HCT116 (cell line): Measurements from ENCODE around the gene PIN1. TPM values are rescaled to one million over a fixed set of nuclear protein-coding genes. Genes with fewer than 3 reads are reported as not detected.

ENCODE experiments used
- ATAC-seq: fragments of 200-7000 bp; cut with Tn5 transposase; 2 replicates; pipeline ENCODE4 v1.9.1; 2020; ENCODE audit warnings: mild to moderate bottlenecking, moderate library complexity
- BruUV-seq: library from RNA; stranded (reverse); fragments of 400-500 nt; replicated peaks from 2 replicates; lab custom pipeline; 2021; lab: Mats Ljungman, UMichigan
- CTCF ChIA-PET: fragments of 300-600 bp; sonication (Branson Sonifier 250); formaldehyde crosslinking; loops from one replicate; lab custom pipeline; 2021; ENCODE audit warnings: antibody characterized with exemption; lab: Charles Lee
- POLR2A ChIA-PET: fragments of 300-600, 350-600 bp; sonication (Branson Sonifier 250); formaldehyde crosslinking; loops from one replicate; lab custom pipeline; 2021; ENCODE audit warnings: antibody characterized with exemption; lab: Charles Lee
- RAD21 ChIA-PET, 2 experiments: fragments of 300-600 bp; sonication (Branson Sonifier 250); formaldehyde crosslinking; loops; one replicate each; lab custom pipeline; 2023; ENCODE audit warnings: low total read pairs in 2 of 2; ENCODE audit not compliant: uncharacterized antibody in 2 of 2, unreplicated experiment in 2 of 2, low non-redundant PET in 1 of 2; lab: Charles Lee
- DNase-seq: peaks from one replicate; pipeline ENCODE4 v3.0.0-alpha.2; 2010; ENCODE audit warnings: low read depth, low spot score
- H2AFZ ChIP-seq: fragments of 200-600 bp; shearing (Covaris generic), sonication (generic); 2 replicates; pipeline ENCODE4 v1.6.1; 2017; ENCODE audit warnings: low read depth, mixed run types, mixed read lengths, antibody characterized with exemption, low read length; ENCODE audit not compliant: poor library complexity, severe bottlenecking
- H3K27ac ChIP-seq: 2 replicates; pipeline ENCODE4 v1.5.1; 2012; ENCODE audit warnings: low read depth, low read length
- H3K27me3 ChIP-seq: fragments of 200-600 bp; sonication (generic); 2 replicates; pipeline ENCODE4 v1.6.1; 2016; ENCODE audit warnings: mixed run types, low read length, mixed read lengths; ENCODE audit not compliant: insufficient read depth
- H3K36me3 ChIP-seq, 2 experiments: fragments of 200-500 bp in 1 of 2; fragments of 200-600 bp in 1 of 2; sonication (Bioruptor generic) in 1 of 2; sonication (generic) in 1 of 2; 2 replicates each; pipeline versions ENCODE4 v1.5.1 to v1.6.1; 2014 to 2016; ENCODE audit warnings: low read length in 2 of 2, inconsistent platforms in 1 of 2, mixed read lengths in 1 of 2, mixed run types in 1 of 2; ENCODE audit not compliant: insufficient read depth in 2 of 2, control insufficient read depth in 1 of 2
- H3K4me1 ChIP-seq, 2 experiments: fragments of 200-600 bp in 1 of 2; sonication (generic) in 1 of 2; 2 replicates each; pipeline versions ENCODE4 v1.5.1 to v1.6.1; 2012 to 2017; ENCODE audit warnings: low read length in 2 of 2, inconsistent platforms in 1 of 2, mild to moderate bottlenecking in 1 of 2, mixed read lengths in 1 of 2, mixed run types in 1 of 2, moderate library complexity in 1 of 2; ENCODE audit not compliant: insufficient read depth in 2 of 2, control insufficient read depth in 1 of 2
- H3K4me2 ChIP-seq: fragments of 200-600 bp; sonication (generic); 2 replicates; pipeline ENCODE4 v1.6.1; 2017; ENCODE audit warnings: mixed run types, low read length, mixed read lengths
- H3K4me3 ChIP-seq, 2 experiments: fragments of 200-600 bp in 1 of 2; sonication (generic) in 1 of 2; replicated peaks in 1 of 2; 2 replicates each; pipeline ENCODE4 v1.5.1; 2011 to 2016; ENCODE audit warnings: low read length in 2 of 2, control low read depth in 1 of 2, low read depth in 1 of 2, mild to moderate bottlenecking in 1 of 2, mixed read lengths in 1 of 2, mixed run types in 1 of 2
- H3K79me2 ChIP-seq: fragments of 200-600 bp; sonication (generic); 2 replicates; pipeline ENCODE4 v1.6.1; 2017; ENCODE audit warnings: mild to moderate bottlenecking, mixed run types, low read length, moderate library complexity, mixed read lengths; ENCODE audit not compliant: insufficient read depth
- H3K9ac ChIP-seq: fragments of 200-600 bp; sonication (generic); 2 replicates; pipeline ENCODE4 v1.6.1; 2016; ENCODE audit warnings: low read length, mixed read lengths
- H3K9me2 ChIP-seq: fragments of 200-600 bp; sonication (generic), shearing (Covaris generic); 2 replicates; pipeline ENCODE4 v1.6.1; 2017; ENCODE audit warnings: mixed run types, mild to moderate bottlenecking, moderate library complexity; ENCODE audit not compliant: insufficient read depth
- H3K9me3 ChIP-seq, 2 experiments: fragments of 200-500 bp in 1 of 2; fragments of 200-600 bp in 1 of 2; sonication (Bioruptor generic) in 1 of 2; sonication (generic) in 1 of 2; 2 replicates each; pipeline ENCODE4 v1.6.1; 2014 to 2017; ENCODE audit warnings: low read length in 2 of 2, mixed read lengths in 2 of 2, inconsistent platforms in 1 of 2, low read depth in 1 of 2, mild to moderate bottlenecking in 1 of 2, mixed run types in 1 of 2, moderate library complexity in 1 of 2; ENCODE audit not compliant: control insufficient read depth in 1 of 2, insufficient read depth in 1 of 2
- H4K20me1 ChIP-seq: fragments of 200-600 bp; sonication (generic), shearing (Covaris generic); 2 replicates; pipeline ENCODE4 v1.6.1; 2017; ENCODE audit warnings: mixed run types, mild to moderate bottlenecking, moderate library complexity; ENCODE audit not compliant: insufficient read depth
- CBX3 ChIP-seq: IDR thresholded peaks from 2 replicates; pipeline ENCODE4 v1.6.1; 2012; ENCODE audit warnings: low read depth
- CEBPB ChIP-seq: IDR thresholded peaks from 2 replicates; pipeline ENCODE4 v1.6.1; 2012; ENCODE audit warnings: low read depth
- EGR1 ChIP-seq: IDR thresholded peaks from 2 replicates; pipeline ENCODE4 v1.6.1; 2012; ENCODE audit warnings: low read depth
- ELF1 ChIP-seq: IDR thresholded peaks from 2 replicates; pipeline ENCODE4 v1.6.1; 2012; ENCODE audit warnings: low read depth, borderline replicate concordance
- EZH2 ChIP-seq: fragments of 200-600 bp; sonication (generic); IDR thresholded peaks from 2 replicates; pipeline ENCODE4 v1.6.1; 2017; ENCODE audit warnings: antibody characterized with exemption, mixed run types
- EZH2phosphoT487 ChIP-seq: fragments of 200-600 bp; IDR thresholded peaks from 2 replicates; pipeline ENCODE4 v1.6.1; 2018; ENCODE audit warnings: antibody characterized with exemption, borderline replicate concordance
- FOSL1 ChIP-seq: IDR thresholded peaks from 2 replicates; pipeline ENCODE4 v1.6.1; 2012; ENCODE audit warnings: low read depth
- JUND ChIP-seq: IDR thresholded peaks from 2 replicates; pipeline ENCODE4 v1.6.1; 2012
- POLR2AphosphoS5 ChIP-seq: IDR thresholded peaks from 2 replicates; pipeline ENCODE4 v1.6.1; 2011; ENCODE audit warnings: mild to moderate bottlenecking, low read depth, low read length, moderate library complexity
- RAD21 ChIP-seq: IDR thresholded peaks from 2 replicates; pipeline ENCODE4 v1.6.1; 2012; ENCODE audit warnings: low read depth, mild to moderate bottlenecking
- SIN3A ChIP-seq: IDR thresholded peaks from 2 replicates; pipeline ENCODE4 v1.6.1; 2012; ENCODE audit warnings: low read depth
- SP1 ChIP-seq: IDR thresholded peaks from 2 replicates; pipeline ENCODE4 v1.6.1; 2012; ENCODE audit warnings: low read depth
- SRF ChIP-seq: IDR thresholded peaks from 2 replicates; pipeline ENCODE4 v1.6.1; 2012; ENCODE audit warnings: low read depth
- TCF7L2 ChIP-seq: IDR thresholded peaks from 2 replicates; pipeline ENCODE4 v1.7.0; 2011; ENCODE audit warnings: borderline replicate concordance, inconsistent platforms; ENCODE audit not compliant: insufficient read depth, insufficient read length; ENCODE audit errors: extremely low read depth
- YY1 ChIP-seq: IDR thresholded peaks from 2 replicates; pipeline ENCODE4 v1.6.1; 2011; ENCODE audit warnings: low read length, low read depth, moderate library complexity, mild to moderate bottlenecking; ENCODE audit not compliant: insufficient replicate concordance; ENCODE audit errors: extremely low read depth
- ZFX ChIP-seq: fragments of 450-650 bp; IDR thresholded peaks from 2 replicates; pipeline ENCODE4 v1.6.1; 2017
- ZNF274 ChIP-seq: fragments of 200-500 bp; sonication (Bioruptor generic); IDR thresholded peaks from 2 replicates; pipeline ENCODE4 v1.6.1; 2014; ENCODE audit warnings: mild to moderate bottlenecking, low read depth, low read length, inconsistent platforms
- intact Hi-C: fragments of 100-400 bp; cut with micrococcal nuclease; formaldehyde crosslinking; loops from 2 replicates; pipeline ENCODE4 v1.10.0; 2022
- total RNA-seq: library from RNA; stranded (reverse); gene quantifications from one replicate; pipeline ENCODE4 v1.2.1, GENCODE V29; 2021; ENCODE audit not compliant: unreplicated experiment
- TF ChIP-seq, protein P1 (sequence below): IDR thresholded peaks from 2 replicates; pipeline ENCODE4 v1.6.1; 2012
- TF ChIP-seq, protein P2 (sequence below), 3 experiments: fragments of 200-600 bp in 1 of 3; sonication (generic) in 1 of 3; IDR thresholded peaks in 2 of 3; conservative IDR thresholded peaks in 1 of 3; 2 replicates each; pipeline ENCODE4 v1.5.1; 2012 to 2017; ENCODE audit warnings: low read depth in 2 of 3, low read length in 2 of 3, antibody characterized with exemption in 1 of 3, borderline replicate concordance in 1 of 3, control low read depth in 1 of 3, mild to moderate bottlenecking in 1 of 3, mixed read lengths in 1 of 3, mixed run types in 1 of 3, moderate library complexity in 1 of 3; ENCODE audit not compliant: insufficient read depth in 1 of 3
- TF ChIP-seq, protein P3 (sequence below): IDR thresholded peaks from 2 replicates; pipeline ENCODE4 v1.6.1; 2012
- TF ChIP-seq, protein P4 (sequence below): IDR thresholded peaks from 2 replicates; pipeline ENCODE4 v1.6.1; 2011; ENCODE audit warnings: mild to moderate bottlenecking, low read length, moderate library complexity; ENCODE audit not compliant: insufficient replicate concordance; ENCODE audit errors: extremely low read depth

The PIN1 gene
- total RNA-seq, 1 experiment from 2014 or later: 78.9 TPM

DNA sequence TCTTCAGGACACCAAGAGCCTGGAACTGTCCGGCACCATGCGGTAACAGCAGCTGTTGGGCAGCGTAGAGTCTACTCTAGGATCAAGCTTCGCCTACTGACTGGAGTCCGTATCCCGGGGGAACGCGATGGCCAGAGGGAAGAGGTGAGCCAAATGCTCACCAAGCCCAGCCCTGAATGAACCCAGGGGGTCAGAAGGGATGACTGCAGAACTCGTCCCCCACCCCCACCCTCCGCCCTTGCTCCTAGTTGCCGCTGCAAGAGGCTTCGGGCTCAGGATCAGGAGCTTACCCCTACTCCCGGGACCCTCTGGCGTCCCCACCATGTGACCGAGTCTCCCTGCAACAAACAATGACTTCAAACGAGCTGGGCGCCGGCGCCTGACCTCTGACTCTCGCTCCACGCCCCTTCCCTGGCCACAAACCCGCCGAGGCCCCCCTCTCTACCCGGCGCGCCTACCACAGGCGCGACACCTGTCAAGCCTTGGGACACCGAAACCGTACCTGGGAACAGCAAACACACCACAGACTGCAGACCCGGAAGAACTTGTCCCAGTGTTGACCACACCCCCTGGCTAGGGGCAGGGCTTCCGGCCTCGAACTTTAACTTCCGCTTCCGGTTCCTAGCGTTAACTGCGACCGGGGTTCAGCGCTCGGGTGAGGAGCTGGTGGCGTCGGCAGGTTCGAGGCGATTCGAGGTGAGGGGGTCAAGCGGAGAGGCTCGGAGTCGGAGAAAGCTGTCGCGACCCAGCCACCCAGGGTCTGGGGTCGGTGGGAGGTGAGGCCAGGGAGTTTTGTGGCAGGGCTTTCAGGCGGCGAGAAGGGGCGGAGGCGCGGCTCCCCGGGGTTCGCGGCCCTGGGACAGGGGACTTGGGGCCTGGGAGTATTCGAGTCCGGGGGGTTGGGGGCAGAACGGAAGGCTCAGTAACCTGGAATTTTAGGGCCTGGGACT lies 7.6 kb upstream of the PIN1 start, which contains the start of gene UBL5:
UBL5 (plus strand) TSS at position 630 of the 950 bp plus-strand sequence. CDS start 420 bp downstream, outside the sequence.
- peak within 1 kb of the TSS; percentile 99 to 100 for H3K4me3 ChIP-seq
- H3K79me2 ChIP-seq: peaks cover 59% of the 10 kb centered on the region
- BruUV-seq: TSS peak; percentile 85
- peak within 1 kb of the TSS; percentile 84 for H3K9ac ChIP-seq
- H3K4me1 ChIP-seq: peaks cover 5 to 10% of the 10 kb centered on the region in 2 experiments; a peak in 2 of 4 replicates
- ATAC-seq: peak; percentile 94
- H2AFZ ChIP-seq: no peak within 1 kb of the TSS
- intact Hi-C loops: no loop called here
- peak; percentile 84 for DNase-seq
- H3K9me2 ChIP-seq: no peaks in the 10 kb centered on the region
- H3K36me3 ChIP-seq: peaks cover 8 to 9% of the 10 kb centered on the region in 2 experiments; a peak in 3 of 4 replicates
- ChIA-PET RAD21 (no interaction called here), POLR2A (interaction anchor here (1.0 to 1.6 kb wide), 2 partner anchors 9 kb away, joined by 3 to 11 read pairs; partner anchors contain the start of gene FBXL12), CTCF (interaction anchor here (1.0 kb wide), 1 partner anchor 9 kb away, joined by 4 read pairs; the partner anchor contains the start of gene FBXL12)
- peak within 1 kb of the TSS; percentile 89 for H3K4me2 ChIP-seq
- peak within 1 kb of the TSS; percentile 64 for H3K27ac ChIP-seq
- H3K27me3 ChIP-seq: no peaks in the 10 kb centered on the region
- no peaks in the 10 kb centered on the region for H3K9me3 ChIP-seq
- H4K20me1 ChIP-seq: no peaks in the 10 kb centered on the region
- peak; percentile 36; the same call in 1 of the 2 replicates for TF ChIP-seq SRF
- TF ChIP-seq CBX3: peak; percentile 37; the same call in 1 of the 2 replicates
- no peak for TF ChIP-seq JUND
- TF ChIP-seq ZNF274: no peak
- TF ChIP-seq FOSL1: no peak
- TF ChIP-seq, protein P1, sequence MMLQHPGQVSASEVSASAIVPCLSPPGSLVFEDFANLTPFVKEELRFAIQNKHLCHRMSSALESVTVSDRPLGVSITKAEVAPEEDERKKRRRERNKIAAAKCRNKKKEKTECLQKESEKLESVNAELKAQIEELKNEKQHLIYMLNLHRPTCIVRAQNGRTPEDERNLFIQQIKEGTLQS: no peak
- no peak for TF ChIP-seq EZH2phosphoT487
- no peak for TF ChIP-seq CEBPB
- peak; percentile 54 for TF ChIP-seq YY1
- peak; percentile 53 for TF ChIP-seq ZFX
- TF ChIP-seq, protein P2, sequence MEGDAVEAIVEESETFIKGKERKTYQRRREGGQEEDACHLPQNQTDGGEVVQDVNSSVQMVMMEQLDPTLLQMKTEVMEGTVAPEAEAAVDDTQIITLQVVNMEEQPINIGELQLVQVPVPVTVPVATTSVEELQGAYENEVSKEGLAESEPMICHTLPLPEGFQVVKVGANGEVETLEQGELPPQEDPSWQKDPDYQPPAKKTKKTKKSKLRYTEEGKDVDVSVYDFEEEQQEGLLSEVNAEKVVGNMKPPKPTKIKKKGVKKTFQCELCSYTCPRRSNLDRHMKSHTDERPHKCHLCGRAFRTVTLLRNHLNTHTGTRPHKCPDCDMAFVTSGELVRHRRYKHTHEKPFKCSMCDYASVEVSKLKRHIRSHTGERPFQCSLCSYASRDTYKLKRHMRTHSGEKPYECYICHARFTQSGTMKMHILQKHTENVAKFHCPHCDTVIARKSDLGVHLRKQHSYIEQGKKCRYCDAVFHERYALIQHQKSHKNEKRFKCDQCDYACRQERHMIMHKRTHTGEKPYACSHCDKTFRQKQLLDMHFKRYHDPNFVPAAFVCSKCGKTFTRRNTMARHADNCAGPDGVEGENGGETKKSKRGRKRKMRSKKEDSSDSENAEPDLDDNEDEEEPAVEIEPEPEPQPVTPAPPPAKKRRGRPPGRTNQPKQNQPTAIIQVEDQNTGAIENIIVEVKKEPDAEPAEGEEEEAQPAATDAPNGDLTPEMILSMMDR (IDR thresholded peaks at IDR 0.05 in 2 of 3, conservative IDR thresholded peaks at IDR 0.05 in 1 of 3; ENCODE audit: borderline replicate concordance in 1 of 3, insufficient read depth in 1 of 3, low read depth in 2 of 3, low read length in 2 of 3): no peak
- peak; percentile 91 for TF ChIP-seq SP1
- TF ChIP-seq, protein P3, sequence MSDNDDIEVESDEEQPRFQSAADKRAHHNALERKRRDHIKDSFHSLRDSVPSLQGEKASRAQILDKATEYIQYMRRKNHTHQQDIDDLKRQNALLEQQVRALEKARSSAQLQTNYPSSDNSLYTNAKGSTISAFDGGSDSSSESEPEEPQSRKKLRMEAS: peak; percentile 92
- peak; percentile 97 for TF ChIP-seq POLR2AphosphoS5
- TF ChIP-seq ELF1: peak; percentile 90
- peak; percentile 47 for TF ChIP-seq TCF7L2
- TF ChIP-seq, protein P4, sequence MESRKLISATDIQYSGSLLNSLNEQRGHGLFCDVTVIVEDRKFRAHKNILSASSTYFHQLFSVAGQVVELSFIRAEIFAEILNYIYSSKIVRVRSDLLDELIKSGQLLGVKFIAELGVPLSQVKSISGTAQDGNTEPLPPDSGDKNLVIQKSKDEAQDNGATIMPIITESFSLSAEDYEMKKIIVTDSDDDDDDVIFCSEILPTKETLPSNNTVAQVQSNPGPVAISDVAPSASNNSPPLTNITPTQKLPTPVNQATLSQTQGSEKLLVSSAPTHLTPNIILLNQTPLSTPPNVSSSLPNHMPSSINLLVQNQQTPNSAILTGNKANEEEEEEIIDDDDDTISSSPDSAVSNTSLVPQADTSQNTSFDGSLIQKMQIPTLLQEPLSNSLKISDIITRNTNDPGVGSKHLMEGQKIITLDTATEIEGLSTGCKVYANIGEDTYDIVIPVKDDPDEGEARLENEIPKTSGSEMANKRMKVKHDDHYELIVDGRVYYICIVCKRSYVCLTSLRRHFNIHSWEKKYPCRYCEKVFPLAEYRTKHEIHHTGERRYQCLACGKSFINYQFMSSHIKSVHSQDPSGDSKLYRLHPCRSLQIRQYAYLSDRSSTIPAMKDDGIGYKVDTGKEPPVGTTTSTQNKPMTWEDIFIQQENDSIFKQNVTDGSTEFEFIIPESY: no peak
- TF ChIP-seq SIN3A: peak; percentile 96
- no peak for TF ChIP-seq RAD21
- peak; percentile 56; the same call in 1 of the 2 replicates for TF ChIP-seq EGR1
- no peak for TF ChIP-seq EZH2
